HepG2 (cell line): ENCODE results near the gene PTHLH. TPM values are rescaled to one million over a fixed set of nuclear protein-coding genes. Genes with fewer than 3 reads are reported as not detected.

Source experiments
- ATAC-seq: fragments of 200-7000 bp; cut with Tn5 transposase; 3 replicates; pipeline ENCODE4 v1.9.1; 2020; ENCODE audit warnings: mild to moderate bottlenecking, moderate library complexity
- BruUV-seq: library from RNA; stranded (reverse); fragments of 400-500 nt; replicated peaks from 2 replicates; lab custom pipeline; 2021; lab: Mats Ljungman, UMichigan
- CTCF ChIA-PET: fragments of 300-600 bp; formaldehyde crosslinking; extraction: SDS; loops from one replicate; lab custom pipeline; 2021; ENCODE audit warnings: low total read pairs, inconsistent platforms, low intra/inter-chr PET ratio; lab: Yijun Ruan, JAX
- POLR2A ChIA-PET: fragments of 350-600 bp; sonication (Branson Sonifier 250); formaldehyde crosslinking; loops from one replicate; lab custom pipeline; 2020; ENCODE audit warnings: antibody characterized with exemption, inconsistent platforms; lab: Yijun Ruan, JAX
- DNase-seq: peaks from one replicate; pipeline ENCODE4 v3.0.0-alpha.2; 2015; ENCODE audit warnings: low spot score
- FAIRE-seq: peaks from 3 replicates; lab custom pipeline; 2011; peaks lifted over from hg19 to GRCh38; lab: Jason Lieb, UNC
- H2AFZ ChIP-seq: one replicate; pipeline ENCODE4 v1.6.1; 2011; ENCODE audit warnings: low read length, inconsistent platforms
- H3K27ac ChIP-seq: fragments of 300-600 bp; 3 replicates; pipeline ENCODE4 v1.8.0; 2011; ENCODE audit warnings: mixed run types, mild to moderate bottlenecking, mixed read lengths, low read length, inconsistent platforms; ENCODE audit not compliant: insufficient read depth; ENCODE audit errors: extremely low read length
- H3K27me3 ChIP-seq, 2 experiments: fragments of 200-600 bp in 1 of 2; 2 replicates in 1 of 2; 3 replicates in 1 of 2; pipeline versions ENCODE4 v1.6.0 to v1.8.0; 2011; ENCODE audit warnings: low read length in 2 of 2, mild to moderate bottlenecking in 2 of 2, moderate library complexity in 2 of 2, inconsistent platforms in 1 of 2; ENCODE audit not compliant: insufficient read depth in 2 of 2, control insufficient read depth in 1 of 2
- H3K36me3 ChIP-seq, 2 experiments: fragments of 200-600 bp in 1 of 2; replicated peaks in 1 of 2; 2 replicates in 1 of 2; 3 replicates in 1 of 2; pipeline versions ENCODE4 v1.5.1 to v1.8.0; 2011; ENCODE audit warnings: low read length in 2 of 2, inconsistent platforms in 1 of 2; ENCODE audit not compliant: insufficient read depth in 2 of 2, control insufficient read depth in 1 of 2
- H3K4me1 ChIP-seq: 2 replicates; pipeline ENCODE4 v1.5.1; 2012; ENCODE audit warnings: low read length, inconsistent platforms; ENCODE audit not compliant: insufficient read depth
- H3K4me2 ChIP-seq: 2 replicates; pipeline ENCODE4 v1.6.0; 2011; ENCODE audit warnings: low read depth, low read length, inconsistent platforms
- H3K4me3 ChIP-seq, 3 experiments: fragments of 200-600 bp in 1 of 3; sonication (generic), shearing (Covaris generic) in 1 of 3; replicated peaks in 1 of 3; 2 replicates each; pipeline ENCODE4 v1.5.1; 2011 to 2016; ENCODE audit warnings: low read length in 3 of 3, inconsistent platforms in 2 of 3, low read depth in 2 of 3, mild to moderate bottlenecking in 2 of 3, control low read depth in 1 of 3, mixed read lengths in 1 of 3; ENCODE audit not compliant: insufficient read depth in 1 of 3
- H3K79me2 ChIP-seq: one replicate; pipeline ENCODE4 v1.6.1; 2011; ENCODE audit warnings: low read length, inconsistent platforms; ENCODE audit not compliant: insufficient read depth
- H3K9ac ChIP-seq: 2 replicates; pipeline ENCODE4 v1.6.0; 2011; ENCODE audit warnings: mild to moderate bottlenecking, low read depth, low read length, inconsistent platforms; ENCODE audit not compliant: insufficient read depth
- H3K9me3 ChIP-seq: 2 replicates; pipeline ENCODE4 v1.5.1; 2012; ENCODE audit warnings: mild to moderate bottlenecking, low read length
- H4K20me1 ChIP-seq: 2 replicates; pipeline ENCODE4 v1.6.0; 2011; ENCODE audit warnings: inconsistent platforms, mild to moderate bottlenecking, low read length, moderate library complexity; ENCODE audit not compliant: insufficient read depth
- CBX2 ChIP-seq, 2 experiments: fragments of 200-600 bp in 1 of 2; sonication (generic); formaldehyde crosslinking in 1 of 2; IDR thresholded peaks; 2 replicates each; pipeline versions ENCODE4 v1.7.0 to v1.8.1; 2018 to 2022; ENCODE audit warnings: low read depth in 2 of 2, low read length in 1 of 2, mild to moderate bottlenecking in 1 of 2, missing genetic modification reagents in 1 of 2
- HOXA3 ChIP-seq: sonication (generic); formaldehyde crosslinking; IDR thresholded peaks from 2 replicates; pipeline ENCODE4 v1.5.0; 2020; ENCODE audit warnings: missing genetic modification reagents
- KDM2A ChIP-seq: sonication (generic); formaldehyde crosslinking; IDR thresholded peaks from 2 replicates; pipeline ENCODE4 v1.4.0; 2020; ENCODE audit warnings: low read depth, missing genetic modification reagents, borderline replicate concordance
- NRL ChIP-seq: sonication (generic); formaldehyde crosslinking; IDR thresholded peaks from 2 replicates; pipeline ENCODE4 v1.5.0; 2020; ENCODE audit warnings: missing genetic modification reagents, mild to moderate bottlenecking, moderate library complexity, borderline replicate concordance
- STAG1 ChIP-seq: sonication (generic); formaldehyde crosslinking; IDR thresholded peaks from 2 replicates; pipeline ENCODE4 v1.4.0; 2020; ENCODE audit warnings: missing genetic modification reagents
- SYNCRIP ChIP-seq: fragments of 200-400 bp; formaldehyde crosslinking; IDR thresholded peaks from 2 replicates; pipeline ENCODE4 v1.6.1; 2018; ENCODE audit warnings: mild to moderate bottlenecking, low read depth, low read length; ENCODE audit not compliant: insufficient read depth
- TFDP1 ChIP-seq: IDR thresholded peaks from 2 replicates; pipeline ENCODE4 v1.6.1; 2016; ENCODE audit warnings: missing compliant biosample characterization, missing genetic modification reagents, borderline replicate concordance
- TMF1 ChIP-seq: sonication (generic); formaldehyde crosslinking; IDR thresholded peaks from 2 replicates; pipeline ENCODE4 v1.8.1; 2022; ENCODE audit warnings: low read depth, missing genetic modification reagents
- ZGPAT ChIP-seq: IDR thresholded peaks from 2 replicates; pipeline ENCODE4 v1.6.1; 2016; ENCODE audit warnings: mild to moderate bottlenecking
- ZNF10 ChIP-seq: sonication (generic); formaldehyde crosslinking; IDR thresholded peaks from 2 replicates; pipeline ENCODE4 v1.4.0; 2020; ENCODE audit warnings: mild to moderate bottlenecking, low read depth, missing genetic modification reagents, borderline replicate concordance
- ZNF382 ChIP-seq: sonication (generic); formaldehyde crosslinking; IDR thresholded peaks from 2 replicates; pipeline ENCODE4 v1.5.0; 2020; ENCODE audit warnings: missing genetic modification reagents, mild to moderate bottlenecking, borderline replicate concordance
- ZNF501 ChIP-seq: sonication (generic); formaldehyde crosslinking; IDR thresholded peaks from 2 replicates; pipeline ENCODE4 v1.5.1; 2020; ENCODE audit warnings: mild to moderate bottlenecking, moderate library complexity, missing genetic modification reagents
- ZNF687 ChIP-seq: sonication (generic); formaldehyde crosslinking; IDR thresholded peaks from 2 replicates; pipeline ENCODE4 v1.5.1; 2020; ENCODE audit warnings: mild to moderate bottlenecking, missing genetic modification reagents, moderate library complexity
- WGBS: methylation state at CpG from one replicate; pipeline ENCODE4 v1.1.6; 2017; ENCODE audit warnings: low lambda C conversion rate; 5-methylcytosine and 5-hydroxymethylcytosine counted together
- in situ Hi-C: cut with HindIII; loops from 2 replicates; pipeline ENCODE4 v1.10.0; 2017; ENCODE audit warnings: low pct_unique_long_range_greater_than_20kb; ENCODE audit not compliant: extremely low pct_ligation_motif_present
- intact Hi-C: fragments of 100-400 bp; cut with micrococcal nuclease; formaldehyde crosslinking; loops from one replicate; pipeline ENCODE4 v1.10.0; 2022; ENCODE audit not compliant: unreplicated experiment
- polyA plus RNA-seq, 8 experiments: library from polyadenylated mRNA; depleted of rRNA in 3 of 8; stranded (reverse) in 7 of 8; unstranded in 1 of 8; fragments of >200 nt; fragmentation: Illumina TruSeq in 4 of 8; extraction: Trizol in 4 of 8; gene quantifications; 2 replicates each; pipeline versions ENCODE4 v1.2.1 to v1.2.3, GENCODE V29; 2011 to 2016; ENCODE audit warnings: low read depth in 4 of 8, missing spikeins in 1 of 8, mixed read lengths in 1 of 8; ENCODE audit not compliant: insufficient read depth in 1 of 8
- total RNA-seq, 5 experiments: library from RNA; depleted of rRNA; stranded (reverse); fragments of >200 nt; fragmentation: Illumina TruSeq; extraction: Trizol; gene quantifications; 2 replicates each; pipeline ENCODE4 v1.2.3, GENCODE V29; 2016; ENCODE audit warnings: low read depth in 1 of 5
- TF ChIP-seq, protein P1 (sequence below): sonication (generic); formaldehyde crosslinking; conservative IDR thresholded peaks from 2 replicates; pipeline ENCODE4 v1.8.1; 2023; ENCODE audit warnings: missing genetic modification reagents

Gene PTHLH
- total and polyA plus RNA-seq, 2 of the 13 experiments (the other 11 are each of a cell fraction or from before 2014, with no cell fraction given): 0.22 TPM; not detected in 1

DNA sequence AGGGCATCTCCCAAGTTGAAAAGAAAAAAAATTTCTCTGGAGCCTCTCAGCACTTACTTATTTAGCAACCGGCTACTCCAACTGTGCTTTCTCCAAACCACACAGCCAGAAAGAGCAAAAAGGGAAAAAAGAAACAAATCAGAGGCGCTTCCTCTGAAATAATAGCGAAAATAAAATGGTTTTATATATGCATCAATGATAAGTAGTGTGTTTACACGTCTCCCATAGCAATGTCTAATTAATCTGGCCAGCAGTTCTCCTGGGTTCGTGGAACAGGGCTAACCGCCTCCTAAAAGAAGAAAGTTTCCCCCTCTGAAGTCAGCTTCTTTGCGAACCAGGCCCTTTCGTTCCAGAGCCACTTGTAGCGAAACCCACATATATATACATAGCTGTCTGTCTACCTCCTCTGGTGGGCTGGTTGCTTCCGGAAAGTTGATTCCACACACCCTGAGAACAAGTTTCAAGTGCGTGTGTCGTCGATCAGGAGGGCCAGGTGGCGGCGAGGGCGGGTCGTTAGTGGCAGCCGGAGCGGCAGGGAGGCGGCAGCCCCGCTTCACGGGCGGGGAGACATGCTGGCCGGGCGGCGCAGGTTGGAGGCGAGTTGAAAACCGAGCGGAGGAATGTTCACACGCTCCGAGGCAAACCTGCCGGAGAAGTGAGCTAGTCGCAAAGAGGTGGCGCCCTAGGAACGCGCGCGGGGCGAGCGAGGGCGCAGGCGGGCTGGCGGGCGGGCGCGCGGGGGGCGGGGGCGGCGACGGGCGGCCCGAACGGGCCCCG lies 2.7 kb downstream of the PTHLH start:
- Histone ChIP-seq H3K36me3 (no peaks in the 10 kb centered on the region), H2AFZ (peak overlapping the region; percentile 67), H3K4me1 (peaks cover 28% of the 10 kb centered on the region), H3K9me3 (no peaks in the 10 kb centered on the region), H3K79me2 (no peaks in the 10 kb centered on the region), H3K27me3 (peaks cover 0 to 50% of the 10 kb centered on the region in 2 experiments; a peak in 4 of 5 replicates), H3K9ac (no peak overlapping the region), H3K4me2 (peak overlapping the region; percentile 87), H3K4me3 (peak overlapping the region; percentile 46 to 65 (median 62)), H3K27ac (no peak overlapping the region), H4K20me1 (no peaks in the 10 kb centered on the region)
- BruUV-seq: no TSS peak
- FAIRE-seq: no peak
- peak; percentile 38 for DNase-seq
- intact Hi-C loops (loop anchor here (1.0 to 10.0 kb wide), 2 partner anchors 202 to 905 kb away; no protein-coding TSS in a partner anchor), in situ Hi-C loops (no loop called here)
- CTCF ChIA-PET: no interaction called here
- WGBS: 3% methylated on average over 29 of the region's 55 CpGs
- POLR2A ChIA-PET: no interaction called here
- peak; percentile 91 for ATAC-seq
- TF ChIP-seq SYNCRIP: no peak
- TF ChIP-seq TMF1 (CRISPR knock-in tag): no peak
- TF ChIP-seq, protein P1, sequence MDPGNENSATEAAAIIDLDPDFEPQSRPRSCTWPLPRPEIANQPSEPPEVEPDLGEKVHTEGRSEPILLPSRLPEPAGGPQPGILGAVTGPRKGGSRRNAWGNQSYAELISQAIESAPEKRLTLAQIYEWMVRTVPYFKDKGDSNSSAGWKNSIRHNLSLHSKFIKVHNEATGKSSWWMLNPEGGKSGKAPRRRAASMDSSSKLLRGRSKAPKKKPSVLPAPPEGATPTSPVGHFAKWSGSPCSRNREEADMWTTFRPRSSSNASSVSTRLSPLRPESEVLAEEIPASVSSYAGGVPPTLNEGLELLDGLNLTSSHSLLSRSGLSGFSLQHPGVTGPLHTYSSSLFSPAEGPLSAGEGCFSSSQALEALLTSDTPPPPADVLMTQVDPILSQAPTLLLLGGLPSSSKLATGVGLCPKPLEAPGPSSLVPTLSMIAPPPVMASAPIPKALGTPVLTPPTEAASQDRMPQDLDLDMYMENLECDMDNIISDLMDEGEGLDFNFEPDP (CRISPR knock-in tag): no peak
- TF ChIP-seq ZNF382 (CRISPR knock-in tag): no peak
- TF ChIP-seq TFDP1 (CRISPR knock-in tag): peak; percentile 54; the same call in 1 of the 2 replicates
- peak; percentile 60 for TF ChIP-seq STAG1
- 0 out of 2 replicates have a peak, but pooled peaks have one; percentile 46 for TF ChIP-seq ZNF501 (CRISPR knock-in tag)
- TF ChIP-seq KDM2A (CRISPR knock-in tag): peak; percentile 63; the same call in 1 of the 2 replicates
- TF ChIP-seq CBX2 (IDR thresholded peaks at IDR 0.05; ENCODE audit: low read depth, low read length): no peak
- TF ChIP-seq CBX2 (CRISPR knock-in tag; IDR thresholded peaks at IDR 0.05; ENCODE audit: low read depth): peak; percentile 82
- TF ChIP-seq ZGPAT (CRISPR knock-in tag): 0 out of 2 replicates have a peak, but pooled peaks have one; percentile 19
- 0 out of 2 replicates have a peak, but pooled peaks have one; percentile 19 for TF ChIP-seq HOXA3
- TF ChIP-seq NRL: 0 out of 2 replicates have a peak, but pooled peaks have one; percentile 35
- peak; percentile 69 for TF ChIP-seq ZNF687 (CRISPR knock-in tag)
- no peak for TF ChIP-seq ZNF10
